Liver (tissue), 3 donors: ENCODE results near the gene RPL27A.

ENCODE experiments used
- ATF3 ChIP-seq: IDR thresholded peaks from 2 replicates; pipeline ENCODE4 v1.6.1; 2016; ENCODE audit warnings: antibody characterized with exemption
- CTCF ChIP-seq: fragments of 150-350 bp; IDR thresholded peaks from 2 replicates; pipeline ENCODE4 v1.5.1; 2017; ENCODE audit warnings: improper control_type of control experiment, low read depth, low read length; ENCODE audit not compliant: missing input control
- EGR1 ChIP-seq, 2 donors: IDR thresholded peaks; 2 replicates each; pipeline ENCODE4 v1.6.1; 2016 to 2018; ENCODE audit warnings: antibody characterized with exemption in 2 of 2, low read depth in 2 of 2
- FOXA1 ChIP-seq: IDR thresholded peaks from 2 replicates; pipeline ENCODE4 v1.6.1; 2016; ENCODE audit warnings: antibody characterized with exemption
- GABPA ChIP-seq, 2 donors: IDR thresholded peaks in 1 of 2; conservative IDR thresholded peaks in 1 of 2; 2 replicates each; pipeline ENCODE4 v1.6.1; 2016; ENCODE audit warnings: antibody characterized with exemption in 2 of 2, mild to moderate bottlenecking in 1 of 2, moderate library complexity in 1 of 2
- JUND ChIP-seq, 2 donors: IDR thresholded peaks; 2 replicates each; pipeline ENCODE4 v1.6.1; 2016; ENCODE audit warnings: antibody characterized with exemption in 2 of 2
- NR2F2 ChIP-seq: IDR thresholded peaks from 2 replicates; pipeline ENCODE4 v1.6.1; 2016; ENCODE audit warnings: antibody characterized with exemption
- RAD21 ChIP-seq, 2 donors: IDR thresholded peaks; 2 replicates each; pipeline ENCODE4 v1.6.1; 2016; ENCODE audit warnings: antibody characterized with exemption in 2 of 2, mild to moderate bottlenecking in 2 of 2
- REST ChIP-seq: IDR thresholded peaks from 2 replicates; pipeline ENCODE4 v1.6.1; 2016; ENCODE audit warnings: antibody characterized with exemption, mild to moderate bottlenecking
- SP1 ChIP-seq: IDR thresholded peaks from 2 replicates; pipeline ENCODE4 v1.6.1; 2018; ENCODE audit warnings: antibody characterized with exemption, mild to moderate bottlenecking
- TAF1 ChIP-seq: conservative IDR thresholded peaks from 2 replicates; pipeline ENCODE4 v1.6.1; 2016; ENCODE audit warnings: antibody characterized with exemption, mild to moderate bottlenecking
- YY1 ChIP-seq: IDR thresholded peaks from 2 replicates; pipeline ENCODE4 v1.6.1; 2016; ENCODE audit warnings: antibody characterized with exemption, mild to moderate bottlenecking
- TF ChIP-seq, protein P1 (sequence below): IDR thresholded peaks from 2 replicates; pipeline ENCODE4 v1.6.1; 2016; ENCODE audit warnings: antibody characterized with exemption
- TF ChIP-seq, protein P2 (sequence below): IDR thresholded peaks from 2 replicates; pipeline ENCODE4 v1.6.1; 2016; ENCODE audit warnings: antibody characterized with exemption
- donor health status: healthy.
- donor health status: healthy.

DNA sequence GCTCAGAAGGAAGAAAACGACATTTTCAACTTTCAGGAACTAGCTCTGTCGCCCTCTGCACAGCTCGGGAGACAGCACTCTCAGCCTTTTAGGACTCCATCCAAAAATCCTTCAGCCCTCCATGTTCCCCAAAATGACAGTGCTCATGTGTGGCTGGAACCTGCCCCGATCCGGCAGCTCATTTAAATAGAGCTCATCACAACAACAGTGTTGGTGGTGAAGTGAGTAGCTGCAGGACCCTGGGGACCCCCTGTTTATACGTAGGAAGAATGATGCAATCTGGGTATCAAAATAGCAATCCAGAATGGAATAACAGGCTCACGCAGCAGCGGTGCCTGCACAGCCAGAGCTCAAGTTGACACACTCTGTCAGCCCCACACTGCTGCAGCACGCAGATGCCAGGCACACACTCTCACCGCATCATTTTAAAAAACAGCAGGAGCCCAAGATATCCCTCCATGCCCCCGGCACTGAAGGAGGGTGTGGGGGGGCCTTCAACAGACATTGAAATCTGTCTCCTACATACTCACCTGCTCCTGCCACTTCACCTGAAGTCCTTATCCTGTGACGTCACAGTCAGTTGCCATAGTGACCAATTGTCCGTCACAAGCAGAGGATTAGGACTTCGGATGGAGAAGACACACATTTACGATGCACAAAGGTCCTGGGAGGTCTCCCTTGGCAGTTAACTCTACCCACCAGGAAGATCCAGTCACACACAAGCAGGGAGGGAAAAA lies 24.1 kb upstream of the RPL27A start:
- TF ChIP-seq CTCF (no peak), JUND (IDR thresholded peaks at IDR 0.05) (no peak), SP1 (no peak), RAD21 (IDR thresholded peaks at IDR 0.05) (no peak), ATF3 (no peak), NR2F2 (no peak), TAF1 (no peak), REST (no peak), FOXA1 (no peak), GABPA (IDR thresholded peaks at IDR 0.05 in 1 of 2, conservative IDR thresholded peaks at IDR 0.05 in 1 of 2) (no peak), YY1 (no peak), EGR1 (IDR thresholded peaks at IDR 0.05; ENCODE audit: low read depth in 2 of 2) (no peak)
- TF ChIP-seq, protein P1, sequence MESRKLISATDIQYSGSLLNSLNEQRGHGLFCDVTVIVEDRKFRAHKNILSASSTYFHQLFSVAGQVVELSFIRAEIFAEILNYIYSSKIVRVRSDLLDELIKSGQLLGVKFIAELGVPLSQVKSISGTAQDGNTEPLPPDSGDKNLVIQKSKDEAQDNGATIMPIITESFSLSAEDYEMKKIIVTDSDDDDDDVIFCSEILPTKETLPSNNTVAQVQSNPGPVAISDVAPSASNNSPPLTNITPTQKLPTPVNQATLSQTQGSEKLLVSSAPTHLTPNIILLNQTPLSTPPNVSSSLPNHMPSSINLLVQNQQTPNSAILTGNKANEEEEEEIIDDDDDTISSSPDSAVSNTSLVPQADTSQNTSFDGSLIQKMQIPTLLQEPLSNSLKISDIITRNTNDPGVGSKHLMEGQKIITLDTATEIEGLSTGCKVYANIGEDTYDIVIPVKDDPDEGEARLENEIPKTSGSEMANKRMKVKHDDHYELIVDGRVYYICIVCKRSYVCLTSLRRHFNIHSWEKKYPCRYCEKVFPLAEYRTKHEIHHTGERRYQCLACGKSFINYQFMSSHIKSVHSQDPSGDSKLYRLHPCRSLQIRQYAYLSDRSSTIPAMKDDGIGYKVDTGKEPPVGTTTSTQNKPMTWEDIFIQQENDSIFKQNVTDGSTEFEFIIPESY, result no peak
- TF ChIP-seq, protein P2, sequence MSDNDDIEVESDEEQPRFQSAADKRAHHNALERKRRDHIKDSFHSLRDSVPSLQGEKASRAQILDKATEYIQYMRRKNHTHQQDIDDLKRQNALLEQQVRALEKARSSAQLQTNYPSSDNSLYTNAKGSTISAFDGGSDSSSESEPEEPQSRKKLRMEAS, result no peak
